IPS DF 19.7 (cell line): Measurements from ENCODE around the gene GSTCD.
"Not testable (repeated sequence)": the region's sequence is repeated elsewhere in the genome, so short reads cannot be mapped to it uniquely, and the experiment has no call there.

Source experiments
- DNase-seq: peaks from one replicate; pipeline ENCODE4 v3.0.0-alpha.2; 2013; ENCODE audit warnings: low read depth, low spot score

Gene GSTCD, protein sequence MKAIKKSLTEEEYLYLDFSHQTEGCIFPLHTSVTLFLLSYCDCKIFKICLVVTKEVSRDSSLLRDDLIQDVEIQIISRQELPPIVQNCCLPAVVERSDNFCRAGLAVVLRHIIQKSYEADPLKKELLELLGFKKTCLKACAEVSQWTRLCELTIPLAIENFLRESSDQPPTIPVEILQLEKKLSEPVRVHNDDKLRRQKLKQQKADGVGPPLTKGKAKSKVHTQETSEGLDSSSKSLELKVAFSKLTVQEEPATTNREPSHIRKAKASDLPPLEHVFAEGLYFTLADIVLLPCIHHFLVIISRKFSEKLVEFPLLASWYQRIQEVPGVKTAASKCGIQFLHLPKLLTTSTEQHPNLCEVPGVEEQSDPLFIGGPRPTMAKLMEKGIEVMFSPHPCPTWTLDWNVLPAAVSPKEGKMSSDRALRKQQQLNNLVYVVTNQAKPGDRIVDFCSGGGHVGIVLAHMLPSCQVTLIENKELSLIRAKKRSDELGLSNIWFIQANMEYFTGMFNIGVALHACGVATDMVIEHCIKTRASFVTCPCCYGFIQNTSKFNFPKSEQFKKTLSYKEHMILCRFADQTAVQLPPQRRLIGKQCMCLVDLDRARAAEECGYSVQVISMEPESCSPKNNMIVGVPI

DNA sequence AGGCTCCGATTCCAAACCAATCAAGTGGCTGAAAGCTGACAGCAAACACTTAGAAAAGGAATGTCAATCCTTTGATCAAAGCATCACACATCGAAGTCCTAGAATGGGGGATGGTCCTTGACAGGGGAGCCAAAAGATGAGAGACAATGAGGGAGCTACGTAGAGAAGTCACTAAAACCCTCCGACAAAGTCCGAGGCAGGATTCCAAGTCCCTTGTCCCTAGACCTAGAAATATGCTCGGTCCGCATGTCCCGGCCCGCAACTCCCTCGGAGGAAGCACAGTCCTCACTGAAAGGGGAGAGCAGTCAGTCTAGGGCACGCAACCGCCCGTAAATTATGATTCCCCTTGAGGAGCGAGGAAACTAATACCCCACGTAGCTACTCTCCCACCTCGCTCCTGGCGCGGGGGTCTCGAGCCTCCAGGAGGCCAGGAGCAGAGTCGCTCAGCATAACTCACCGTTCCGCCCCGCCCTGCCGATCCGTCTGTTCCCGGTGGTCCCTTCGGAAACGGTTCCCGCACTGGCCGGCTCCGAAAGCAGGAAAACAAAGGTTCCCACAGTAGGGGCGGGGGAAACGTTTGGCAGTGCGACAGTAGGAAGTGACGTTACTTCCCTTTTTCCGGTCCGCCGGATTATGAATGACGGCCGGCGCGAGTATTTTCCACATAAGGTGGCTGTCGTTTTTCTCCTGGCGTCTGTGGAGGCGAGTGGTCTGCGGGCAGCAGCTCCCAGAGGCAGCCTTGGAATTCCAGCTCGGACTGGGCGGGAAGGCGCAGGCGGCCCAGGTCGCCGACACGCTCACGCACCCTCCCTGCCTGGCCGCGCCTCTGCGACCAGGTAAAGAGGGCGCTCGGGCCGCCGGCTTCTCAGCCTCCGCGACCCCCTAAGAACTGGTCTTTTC, at the start of gene GSTCD, which contains the start of gene INTS12:
TSS of gene GSTCD (plus strand) at position 604 of the 900 bp plus-strand sequence. CDS start 8,830 bp downstream, outside the sequence.
TSS of gene INTS12 (minus strand) at position 509 of the 900 bp plus-strand sequence. CDS start 8,684 bp downstream, outside the sequence.
- peak; percentile 67 for DNase-seq

DNA sequence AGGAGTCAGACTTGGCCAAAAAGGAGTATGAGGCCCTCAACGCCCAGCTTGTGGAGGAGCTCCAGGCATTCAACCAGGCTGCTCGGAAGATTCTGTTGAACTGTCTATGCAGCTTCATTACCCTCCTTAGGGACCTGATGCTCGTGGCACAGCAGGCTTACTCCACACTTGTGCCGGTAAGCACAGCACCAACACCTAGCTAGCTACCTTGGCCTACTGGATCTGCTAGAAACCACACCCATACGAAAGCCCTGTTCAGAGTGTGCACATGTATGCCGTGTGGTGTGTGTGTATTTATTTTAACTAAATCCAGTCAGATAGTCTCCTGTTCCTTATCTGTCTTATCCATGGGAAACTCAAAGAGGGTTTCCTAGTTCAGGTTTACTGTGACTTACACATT, 49.4 kb upstream of the GSTCD start:
- DNase-seq: no peak

DNA sequence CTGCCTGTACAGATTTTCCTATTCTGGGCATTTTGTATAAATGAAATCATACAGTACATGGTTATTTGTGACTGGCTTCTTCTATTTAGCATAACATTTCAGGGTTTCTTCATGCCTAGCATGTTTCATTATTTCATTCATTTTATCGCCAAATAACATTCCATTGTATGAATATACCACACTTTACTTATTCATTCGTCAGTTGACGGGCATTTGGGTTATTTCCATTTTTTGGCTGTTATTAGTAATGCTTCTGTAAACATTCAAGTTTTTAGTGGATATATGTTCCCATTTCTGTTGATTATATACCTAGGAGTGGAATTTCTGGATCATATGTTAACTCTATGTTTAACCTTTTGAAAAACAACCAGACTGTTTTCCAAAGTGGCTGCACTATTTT, 47.6 kb upstream of the GSTCD start:
- no peak for DNase-seq

DNA sequence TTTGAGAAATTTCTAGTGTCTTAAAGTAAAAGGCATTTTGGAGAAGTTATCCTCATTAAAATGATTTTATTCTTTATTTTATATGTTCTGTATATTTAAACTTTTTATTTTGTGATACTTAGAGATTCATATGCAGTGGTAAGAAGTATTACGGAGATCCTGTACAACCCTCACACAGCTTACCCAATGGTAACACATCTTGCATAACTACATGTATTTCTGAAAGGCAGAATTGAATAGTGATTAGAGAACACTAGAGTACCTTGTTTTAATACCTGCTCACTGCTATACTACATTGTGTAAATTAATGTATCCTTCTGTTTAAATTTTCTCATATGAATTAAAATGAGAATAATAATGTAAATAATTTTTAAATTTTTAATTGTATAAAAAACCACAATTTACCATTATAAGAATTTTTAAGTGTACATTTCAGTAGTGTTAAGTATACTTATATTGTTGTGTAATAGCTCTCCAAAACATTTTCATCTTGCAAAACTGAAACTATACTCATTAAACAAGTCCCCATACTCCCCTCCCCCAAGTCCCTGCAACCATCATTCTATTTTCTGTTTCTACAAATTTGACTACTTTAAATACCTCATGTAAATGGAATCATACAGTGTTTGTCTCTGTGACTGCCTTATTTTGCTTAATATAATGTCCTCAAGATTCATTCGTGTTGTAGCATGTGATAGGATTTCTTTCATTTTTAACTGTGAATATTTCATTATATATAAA, 45.5 kb upstream of the GSTCD start:
- no peak for DNase-seq

DNA sequence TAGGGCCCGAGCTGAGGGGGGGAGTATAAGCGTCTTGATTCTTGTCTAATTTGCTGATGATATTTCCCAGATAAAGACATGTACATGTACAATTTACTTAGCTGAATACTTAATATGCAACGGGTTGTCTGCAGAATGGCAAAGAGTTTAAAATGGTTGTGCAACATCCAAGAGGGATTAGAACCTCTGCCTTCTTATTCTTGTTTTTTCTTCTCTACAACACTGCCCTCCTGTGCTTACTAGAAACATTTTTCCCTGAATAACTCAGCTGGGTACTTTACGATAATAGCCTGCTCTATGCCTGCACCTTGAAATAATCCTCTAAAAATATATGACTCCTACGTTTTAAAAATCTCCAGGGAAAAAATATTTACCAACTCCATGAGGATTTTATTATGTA, 41.9 kb upstream of the GSTCD start:
- DNase-seq: no peak

DNA sequence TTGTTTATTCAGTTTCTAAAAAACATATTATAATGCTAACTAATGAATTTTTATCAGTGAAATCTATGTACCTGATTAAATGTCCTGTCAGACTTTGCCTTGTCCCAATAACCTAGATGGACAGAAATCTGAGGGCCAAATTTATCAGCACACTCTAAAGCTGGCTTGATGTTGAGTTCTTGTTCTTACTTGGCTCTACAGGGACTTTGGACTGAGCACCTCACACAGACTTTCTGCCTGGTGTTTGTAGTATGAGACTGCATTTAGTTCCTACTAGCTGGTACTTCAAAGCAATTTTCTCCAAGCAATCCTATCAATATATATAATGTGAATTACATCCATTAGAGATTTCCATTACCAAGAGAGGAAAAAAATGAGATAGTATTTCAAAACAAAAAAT, 37.9 kb upstream of the GSTCD start:
- DNase-seq: no peak

DNA sequence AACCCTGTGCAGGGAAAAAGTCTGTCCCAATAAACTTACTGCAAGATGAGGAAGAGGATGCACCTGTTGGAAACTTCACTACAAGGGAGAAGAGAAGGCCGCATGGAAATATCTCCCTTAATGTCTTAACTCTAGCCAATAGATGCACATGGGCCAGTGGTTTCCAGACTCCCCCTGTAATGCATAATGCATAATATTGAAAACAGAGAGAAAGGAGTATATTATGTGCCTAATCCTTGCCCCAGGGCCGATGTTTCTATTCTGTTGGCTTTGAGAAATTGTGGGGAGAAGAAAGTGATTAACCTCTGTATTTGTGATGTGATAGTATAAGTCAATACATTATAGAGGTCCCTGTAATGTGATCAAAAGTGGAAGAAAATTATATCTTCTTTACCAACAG, 37.3 kb upstream of the GSTCD start:
- DNase-seq: no peak

DNA sequence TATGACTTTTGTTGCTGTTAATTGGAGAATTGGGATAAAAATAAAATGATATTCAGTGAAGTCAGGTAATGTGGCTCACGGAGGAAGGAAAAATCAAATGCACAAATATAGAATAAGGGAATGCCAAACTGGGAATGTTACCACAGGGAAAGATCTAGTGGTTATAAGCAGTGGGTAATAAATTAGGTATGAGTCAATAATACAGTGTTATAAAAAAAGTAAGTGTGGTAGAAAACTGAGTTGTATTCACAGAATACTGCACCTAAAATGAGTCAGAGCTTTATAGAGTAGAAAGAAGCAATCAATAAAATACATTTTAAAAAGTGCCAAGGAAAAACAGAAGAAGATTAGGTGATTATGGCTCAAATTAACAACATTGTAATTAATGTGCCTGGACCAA, 34.6 kb upstream of the GSTCD start:
- no peak for DNase-seq

DNA sequence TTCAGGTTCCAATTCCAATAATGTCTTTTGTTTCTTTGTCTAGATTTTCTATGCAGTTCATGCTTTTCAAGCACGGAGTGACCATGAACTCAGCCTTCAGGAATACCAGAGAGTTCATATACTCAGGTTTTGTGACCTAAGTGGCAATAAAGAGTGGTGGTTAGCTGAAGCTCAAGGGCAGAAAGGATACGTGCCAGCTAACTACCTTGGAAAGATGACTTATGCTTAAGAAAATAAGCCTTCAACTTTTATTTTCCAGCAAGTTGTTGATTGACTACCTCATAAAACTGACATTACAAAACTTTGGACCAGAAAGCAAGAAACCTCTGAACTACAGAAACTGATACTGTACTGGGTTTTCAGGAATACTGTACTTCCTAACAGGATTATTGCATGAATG, 30.9 kb upstream of the GSTCD start:
- no peak for DNase-seq

DNA sequence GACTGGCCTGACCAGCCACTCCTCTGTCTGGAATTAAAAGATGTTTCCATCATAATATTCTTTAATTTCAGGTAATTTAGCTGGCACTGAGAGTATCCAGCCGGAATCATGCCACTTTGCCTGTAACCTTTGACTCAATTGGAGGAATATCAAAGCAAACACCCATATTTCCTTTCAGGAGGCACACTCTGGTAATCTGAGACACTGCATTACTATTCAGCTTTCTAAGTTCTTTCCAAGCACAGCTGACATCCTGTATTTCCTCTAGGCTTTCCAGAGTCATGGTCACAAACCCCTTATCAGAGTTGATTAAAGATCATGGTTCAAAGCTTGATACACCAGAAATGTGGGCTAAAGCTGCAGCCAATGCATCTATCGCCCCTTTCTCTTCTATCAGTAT, 29.4 kb upstream of the GSTCD start:
- DNase-seq: no peak

DNA sequence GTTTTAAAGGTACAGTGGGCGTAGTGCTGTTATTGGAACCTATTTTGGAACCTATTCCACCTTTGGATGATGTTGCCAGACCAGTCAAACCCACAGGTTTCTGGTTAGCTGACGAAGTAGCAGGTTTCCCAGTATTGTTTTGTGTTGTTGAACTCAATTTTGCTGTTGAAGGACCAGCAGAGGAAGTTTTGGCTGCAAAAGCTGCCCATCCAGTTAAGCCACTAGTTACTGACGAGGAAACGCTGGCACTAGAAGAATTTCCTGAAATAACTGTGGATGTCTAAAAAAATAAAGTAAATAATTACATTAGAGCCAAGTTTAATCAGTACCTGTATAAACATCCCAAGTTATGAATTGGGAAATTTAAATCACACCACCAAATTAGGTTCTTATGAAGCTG, 25.5 kb upstream of the GSTCD start:
- no peak for DNase-seq

DNA sequence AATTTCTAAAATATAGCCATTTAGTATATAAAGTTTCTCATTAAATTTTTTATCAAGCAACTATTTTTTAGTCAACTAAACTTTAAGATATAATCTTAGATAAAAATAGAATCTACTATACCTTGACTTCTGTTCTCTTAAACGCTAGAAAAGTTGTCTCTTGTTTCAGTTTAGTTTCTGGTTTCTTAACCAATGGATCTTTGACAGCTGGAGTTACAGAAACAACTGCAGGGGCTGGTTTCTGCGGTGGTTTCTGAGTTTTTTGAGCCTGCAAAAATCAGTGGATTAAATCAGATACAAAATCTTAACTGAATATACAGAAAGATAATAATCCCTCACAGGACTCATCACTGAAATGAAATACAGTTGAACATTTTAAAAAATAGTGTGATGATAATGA, 22.0 kb upstream of the GSTCD start:
- no peak for DNase-seq

DNA sequence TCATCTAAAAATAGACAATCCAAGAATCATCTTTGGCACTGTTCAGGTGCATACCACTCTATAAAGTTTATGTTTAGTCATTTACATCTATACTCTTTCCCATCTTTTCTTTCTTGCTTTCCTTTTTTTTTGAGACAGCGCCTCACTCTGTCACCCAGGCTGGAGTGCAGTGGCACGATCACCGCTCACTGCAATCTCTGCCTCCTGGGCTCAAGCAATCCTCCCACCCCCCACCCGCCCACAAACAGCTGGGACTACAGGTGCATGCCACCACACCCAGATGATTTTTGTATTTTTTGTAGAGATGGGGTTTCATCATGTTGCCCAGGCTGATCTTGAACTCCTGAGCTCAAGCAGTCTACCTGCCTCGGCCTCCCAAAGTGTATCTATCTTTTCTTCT, 13.8 kb upstream of the GSTCD start:
- not testable (repeated sequence) for DNase-seq

DNA sequence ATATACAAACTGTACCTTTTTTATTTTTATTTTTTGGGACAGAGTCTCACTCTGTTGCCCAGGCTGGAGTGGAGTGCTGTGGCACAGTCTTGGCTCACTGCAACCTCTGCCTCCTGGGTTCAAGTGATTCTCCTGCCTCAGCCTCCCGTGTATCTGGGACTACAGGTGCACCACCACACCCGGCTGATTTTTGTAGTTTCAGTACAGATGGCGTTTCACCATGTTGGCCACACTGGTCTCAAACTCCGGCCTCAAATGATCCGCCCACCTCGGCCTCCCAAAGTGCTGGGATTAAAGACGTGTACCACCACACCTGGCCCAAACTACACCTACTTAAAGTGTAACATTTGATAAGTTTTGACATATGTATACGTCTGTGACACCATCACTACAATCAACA, 12.8 kb upstream of the GSTCD start:
- not testable (repeated sequence) for DNase-seq

DNA sequence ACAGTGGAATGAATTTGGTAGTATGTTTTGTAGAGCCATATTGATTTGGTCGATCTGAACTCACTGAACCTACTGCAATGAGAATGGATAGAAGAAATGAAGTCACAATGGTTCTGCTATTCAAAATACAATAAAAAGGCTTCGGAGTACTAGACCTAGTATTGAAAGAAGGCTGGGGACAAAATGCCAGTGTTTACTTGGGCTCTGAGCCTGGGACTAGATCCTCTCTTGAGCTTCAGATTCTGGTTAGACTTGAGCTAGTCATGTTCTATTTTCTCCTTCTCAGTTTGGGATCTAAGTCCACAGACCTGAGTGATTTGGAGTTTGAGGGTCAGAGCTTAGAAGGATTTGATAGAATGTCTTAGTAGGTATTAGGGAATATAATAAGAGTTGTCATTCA, 10.0 kb upstream of the GSTCD start:
- DNase-seq: no peak

DNA sequence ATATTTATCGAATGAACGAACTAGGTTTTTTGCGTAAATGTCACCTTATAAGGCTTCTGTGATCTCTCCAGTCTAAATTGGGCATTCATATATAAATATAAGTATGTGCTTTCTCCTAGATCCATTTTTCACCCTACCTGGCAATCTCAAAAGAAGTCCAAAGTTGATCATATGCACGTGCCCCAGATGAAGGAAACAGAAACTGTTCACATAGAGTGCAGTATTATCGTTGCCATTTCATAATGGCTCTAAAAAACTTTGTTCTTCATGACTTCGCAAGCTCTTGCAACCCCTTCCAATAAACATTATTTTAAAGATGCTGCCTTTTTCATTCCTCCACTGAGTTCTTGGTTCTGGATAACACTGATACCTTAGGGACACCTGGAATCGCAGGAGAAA, 803 bp upstream of the GSTCD start:
- DNase-seq: no peak

DNA sequence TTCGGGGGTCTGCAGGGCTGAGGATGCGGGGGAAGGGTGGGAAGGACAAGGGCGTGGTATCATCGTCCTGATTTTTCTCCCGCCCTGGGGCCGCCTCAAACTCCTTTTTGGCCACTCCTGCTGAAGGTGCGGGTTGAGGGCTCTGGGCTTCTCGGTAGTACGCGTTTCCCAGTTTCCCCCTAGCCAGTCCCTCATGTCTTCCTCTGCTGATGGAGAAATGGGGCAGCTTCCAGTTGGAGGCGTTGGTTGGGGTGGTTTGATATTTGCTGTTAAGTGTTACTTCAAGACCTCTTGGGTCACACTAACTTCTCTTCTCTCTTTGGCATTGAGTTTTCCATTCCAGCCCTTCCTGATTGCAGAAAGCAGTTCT, 482 bp downstream of the GSTCD start:
- DNase-seq: no peak

DNA sequence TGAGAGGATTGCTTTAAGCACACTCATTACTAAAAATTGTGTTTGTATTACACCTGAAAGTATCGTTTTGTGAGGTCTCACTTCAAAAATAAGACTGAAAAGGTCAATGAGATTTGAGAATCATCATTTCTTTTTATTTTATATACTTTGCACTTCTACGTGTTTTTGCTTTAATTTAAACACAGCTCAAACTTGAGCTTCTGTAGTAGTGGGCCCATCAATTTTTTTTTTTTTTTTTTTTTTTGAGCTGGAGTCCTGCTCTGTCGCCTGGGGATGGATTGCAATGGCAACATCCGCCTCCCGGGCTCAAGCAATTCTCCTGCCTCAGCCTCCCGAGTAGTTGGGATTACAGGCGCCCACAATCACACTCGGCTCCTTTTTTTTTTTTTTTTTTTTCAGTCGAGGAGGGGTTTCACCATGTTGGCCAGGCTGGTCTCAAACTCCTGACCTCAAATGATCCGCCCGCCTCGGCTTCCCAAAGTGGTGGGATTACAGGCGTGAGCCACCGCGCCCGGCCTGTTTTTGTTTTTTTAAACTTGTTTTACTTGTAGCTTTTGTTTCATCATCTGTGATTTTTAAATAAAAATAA, 1.5 kb downstream of the GSTCD start:
- no peak for DNase-seq

DNA sequence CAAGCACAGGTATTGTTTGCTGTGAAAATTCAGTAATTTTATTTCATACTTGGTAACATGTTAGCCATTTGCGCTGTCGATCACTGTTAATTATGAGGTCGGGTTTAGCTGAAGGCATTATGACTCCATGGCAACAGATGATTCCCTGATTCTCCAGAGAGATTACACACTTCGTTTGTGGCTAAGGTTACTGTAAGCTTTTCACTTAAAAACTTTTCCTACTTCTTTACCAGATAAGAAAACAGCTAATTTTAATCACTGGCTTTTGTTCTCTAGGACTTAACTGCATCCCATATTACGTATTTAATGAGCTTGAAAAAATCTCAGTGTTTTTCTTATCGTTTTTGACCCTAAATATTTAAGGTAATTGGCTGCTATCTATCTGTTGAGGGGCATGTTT, 2.1 kb downstream of the GSTCD start:
- DNase-seq: no peak

DNA sequence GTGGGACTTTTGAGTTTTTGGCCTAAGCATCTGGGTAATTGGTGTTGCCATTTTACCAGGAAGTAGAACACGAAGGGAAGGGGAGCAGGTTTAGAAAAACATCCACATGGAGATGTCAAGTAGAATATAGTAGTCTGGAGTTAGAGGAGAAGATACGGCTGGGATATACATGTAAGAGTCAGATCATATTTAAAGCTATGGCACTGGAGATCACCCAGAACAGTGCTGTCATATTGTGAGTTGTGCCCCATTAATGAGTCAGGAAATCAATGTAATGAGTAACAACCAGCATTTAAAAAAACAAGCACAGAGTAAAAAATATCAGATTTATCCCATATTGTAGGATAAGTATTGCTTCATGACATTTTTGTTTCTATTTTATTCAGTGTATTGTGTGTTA, 4.2 kb downstream of the GSTCD start:
- no peak for DNase-seq

DNA sequence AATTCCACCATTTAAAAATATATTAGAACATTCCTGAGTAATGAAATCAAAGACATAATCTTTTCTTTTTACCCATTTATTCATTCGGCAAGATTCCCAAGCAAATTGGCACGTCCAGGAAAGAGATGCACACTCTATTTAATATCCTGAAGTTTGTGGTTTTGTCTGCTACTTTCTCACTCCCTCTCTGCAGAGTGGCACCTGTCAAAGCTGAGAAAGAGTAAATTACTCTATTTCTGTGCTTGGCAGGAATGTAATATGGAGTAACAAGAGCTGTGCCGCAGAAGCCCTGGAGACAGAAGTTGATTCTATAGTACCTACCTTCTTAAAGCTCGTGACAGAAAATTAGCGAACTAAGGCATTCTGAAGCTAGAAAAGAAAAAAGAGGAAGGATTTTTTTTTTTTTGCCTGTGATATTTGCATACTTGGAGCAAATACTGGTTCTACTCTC, 5.5 kb downstream of the GSTCD start:
- no peak for DNase-seq
